SU-DHL-6 (cell line): ENCODE results near the gene NCOA3.
A peak's percentile ranks its signal among the peaks of the same experiment; 100 is the strongest.

ENCODE experiments used
- H2AFZ ChIP-seq: fragments of 200-600 bp; sonication (generic); 2 replicates; pipeline ENCODE4 v1.6.1; 2014; ENCODE audit warnings: low read depth, mild to moderate bottlenecking, moderate library complexity, mixed read lengths, antibody characterized with exemption, low read length; ENCODE audit not compliant: severe bottlenecking
- H3F3A ChIP-seq: fragments of 200-600 bp; shearing (Covaris generic); 2 replicates; pipeline ENCODE4 v1.6.0; 2016; ENCODE audit warnings: antibody characterized with exemption, mild to moderate bottlenecking; ENCODE audit not compliant: insufficient read depth
- H3K27ac ChIP-seq: fragments of 200-600 bp; sonication (generic); 2 replicates; pipeline ENCODE4 v1.5.1; 2016; ENCODE audit warnings: low read depth, mild to moderate bottlenecking, low read length, moderate library complexity, mixed read lengths
- H3K27me3 ChIP-seq: fragments of 200-600 bp; sonication (generic), shearing (Covaris generic); 2 replicates; pipeline ENCODE4 v1.6.0; 2014; ENCODE audit warnings: mild to moderate bottlenecking, low read length
- H3K36me3 ChIP-seq: fragments of 200-600 bp; sonication (generic); 2 replicates; pipeline ENCODE4 v1.6.1; 2014; ENCODE audit warnings: mild to moderate bottlenecking, low read length, mixed read lengths
- H3K4me2 ChIP-seq: fragments of 300-600, 200-600 bp; shearing (Covaris generic), sonication (generic); 2 replicates; pipeline ENCODE4 v1.6.0; 2014; ENCODE audit warnings: low read length, low read depth, mild to moderate bottlenecking; ENCODE audit not compliant: poor library complexity, severe bottlenecking
- H3K4me3 ChIP-seq: fragments of 200-600 bp; sonication (generic); 2 replicates; pipeline ENCODE4 v1.5.1; 2014; ENCODE audit warnings: antibody characterized with exemption, low read length, mild to moderate bottlenecking, mixed read lengths; ENCODE audit not compliant: insufficient read depth, poor library complexity, severe bottlenecking
- H3K79me2 ChIP-seq: fragments of 200-600 bp; sonication (generic); 2 replicates; pipeline ENCODE4 v1.6.1; 2014; ENCODE audit warnings: mild to moderate bottlenecking, low read length, moderate library complexity; ENCODE audit not compliant: insufficient read depth
- H3K9ac ChIP-seq: fragments of 200-600 bp; sonication (generic); 2 replicates; pipeline ENCODE4 v1.7.0; 2014; ENCODE audit warnings: mild to moderate bottlenecking, low read length
- H3K9me2 ChIP-seq: fragments of 200-600 bp; sonication (generic); replicated peaks from 2 replicates; pipeline ENCODE4 v1.6.1; 2014; ENCODE audit warnings: low read length; ENCODE audit not compliant: insufficient read depth
- H3K9me3 ChIP-seq: fragments of 200-600 bp; sonication (generic); 2 replicates; pipeline ENCODE4 v1.6.1; 2014; ENCODE audit warnings: low read length, mixed read lengths; ENCODE audit not compliant: insufficient read depth
- H4K20me1 ChIP-seq: fragments of 200-600 bp; sonication (generic); 2 replicates; pipeline ENCODE4 v1.6.1; 2014; ENCODE audit warnings: low read depth, mild to moderate bottlenecking, antibody characterized with exemption, low read length, moderate library complexity, mixed read lengths
- CTCF ChIP-seq: fragments of 200-600 bp; sonication (generic); IDR thresholded peaks from one replicate; pipeline ENCODE4 v1.5.1; 2017; ENCODE audit warnings: antibody characterized with exemption, mild to moderate bottlenecking, low read length, moderate library complexity; ENCODE audit not compliant: insufficient read depth, poor library complexity, severe bottlenecking
- EZH2phosphoT487 ChIP-seq: fragments of 200-600 bp; sonication (generic), shearing (Covaris generic); conservative IDR thresholded peaks from 2 replicates; pipeline ENCODE4 v1.6.1; 2018; ENCODE audit warnings: mild to moderate bottlenecking, antibody characterized with exemption, low read length, moderate library complexity, mixed read lengths

Gene NCOA3

GRCh38 chr20:47540443-47541354 is 39.0 kb downstream of the NCOA3 start:
- peaks cover 75% of the 10 kb centered on the region for H3F3A ChIP-seq
- no peak overlapping the region for H2AFZ ChIP-seq
- H3K36me3 ChIP-seq = peaks cover 27% of the 10 kb centered on the region; the same call in 1 of the 2 replicates
- no peaks in the 10 kb centered on the region for H3K27me3 ChIP-seq
- no peak overlapping the region for H3K9ac ChIP-seq
- H4K20me1 ChIP-seq = peaks cover 76% of the 10 kb centered on the region
- H3K9me3 ChIP-seq = no peaks in the 10 kb centered on the region
- TF ChIP-seq CTCF (no peak), EZH2phosphoT487 (no peak)
- no peaks in the 10 kb centered on the region for H3K9me2 ChIP-seq
- H3K27ac ChIP-seq = peak overlapping the region; percentile 22
- peaks cover 99% of the 10 kb centered on the region for H3K79me2 ChIP-seq
- peak overlapping the region; percentile 19 for H3K4me2 ChIP-seq
- no peak overlapping the region for H3K4me3 ChIP-seq

- Histone ChIP-seq H3K36me3 (peaks cover 27% of the 10 kb centered on the region; the same call in 1 of the 2 replicates), H2AFZ (no peak overlapping the region), H4K20me1 (peaks cover 79% of the 10 kb centered on the region), H3K79me2 (peaks cover 99% of the 10 kb centered on the region), H3K27ac (peak overlapping the region; percentile 32; the same call in 1 of the 2 replicates), H3K9me3 (no peaks in the 10 kb centered on the region), H3K4me2 (peak overlapping the region; percentile 21), H3K4me3 (no peak overlapping the region), H3K9me2 (no peaks in the 10 kb centered on the region), H3K9ac (no peak overlapping the region), H3F3A (peaks cover 73% of the 10 kb centered on the region), H3K27me3 (no peaks in the 10 kb centered on the region)
- TF ChIP-seq EZH2phosphoT487 (no peak), CTCF (no peak)
These were observed 39.8 kb downstream of the NCOA3 start for GRCh38 chr20:47541355-47541922.

GRCh38 chr20:47543006-47543431 is 41.3 kb downstream of the NCOA3 start:
- TF ChIP-seq EZH2phosphoT487 (no peak), CTCF (no peak)
- Histone ChIP-seq H3K9me2 (no peaks in the 10 kb centered on the region), H4K20me1 (peaks cover 78% of the 10 kb centered on the region), H3K27me3 (no peaks in the 10 kb centered on the region), H3F3A (peaks cover 77% of the 10 kb centered on the region), H3K4me2 (peak overlapping the region; percentile 2), H2AFZ (no peak overlapping the region), H3K9ac (no peak overlapping the region), H3K79me2 (peaks cover 99% of the 10 kb centered on the region), H3K36me3 (peaks cover 31% of the 10 kb centered on the region; the same call in 1 of the 2 replicates), H3K27ac (peak overlapping the region; percentile 8; the same call in 1 of the 2 replicates), H3K9me3 (no peaks in the 10 kb centered on the region), H3K4me3 (no peak overlapping the region)
